MM.1S (cell line): ENCODE results near the gene BMP10.

Source experiments
- CTCF ChIP-seq: fragments of 300-600 bp; sonication (generic); IDR thresholded peaks from 2 replicates; pipeline ENCODE4 v1.5.1; 2016; ENCODE audit warnings: antibody characterized with exemption, low read length, mixed read lengths
- EZH2 ChIP-seq: fragments of 300-600 bp; sonication (generic); optimal IDR thresholded peaks from 2 replicates; pipeline ENCODE3; 2017; ENCODE audit warnings: low read depth, mild to moderate bottlenecking, antibody characterized with exemption, low read length, mixed read lengths
- EZH2phosphoT487 ChIP-seq: fragments of 300-600 bp; sonication (generic); IDR thresholded peaks from 2 replicates; pipeline ENCODE4 v1.6.1; 2018; ENCODE audit warnings: antibody characterized with exemption, low read length

- peak; percentile 90 for TF ChIP-seq CTCF
- no peak for TF ChIP-seq EZH2phosphoT487
- TF ChIP-seq EZH2: no peak
These were observed 33.9 kb downstream of the BMP10 start for GRCh38 chr2:68837164-68837860.
